CD14-positive monocyte (primary cell): ENCODE results near the gene IL1R2. TPM values are rescaled to one million over a fixed set of nuclear protein-coding genes. Genes with fewer than 3 reads are reported as not detected.

ENCODE experiments used
- DNase-seq, 3 donors: peaks; one replicate each; pipeline ENCODE4 v3.0.0-alpha.2; 2011 to 2022
- H2AFZ ChIP-seq: 2 replicates; pipeline ENCODE4 v1.6.0; 2012; ENCODE audit warnings: mild to moderate bottlenecking, low read depth, low read length, inconsistent platforms; ENCODE audit not compliant: insufficient read depth, poor library complexity, severe bottlenecking
- H3K27ac ChIP-seq, 2 donors: 1 replicate in 1 of 2; 2 replicates in 1 of 2; pipeline ENCODE4 v1.5.1; 2012 to 2013; ENCODE audit warnings: low read length in 2 of 2, control low read depth in 1 of 2, inconsistent platforms in 1 of 2, low read depth in 1 of 2, mild to moderate bottlenecking in 1 of 2
- H3K27me3 ChIP-seq, 2 donors: one replicate each; pipeline versions ENCODE4 v1.6.0 to v1.6.1; 2011 to 2013; ENCODE audit warnings: low read length in 2 of 2; ENCODE audit not compliant: control insufficient read depth in 2 of 2, insufficient read depth in 2 of 2
- H3K36me3 ChIP-seq, 2 donors: replicated peaks in 1 of 2; 1 replicate in 1 of 2; 2 replicates in 1 of 2; pipeline versions ENCODE4 v1.5.1 to v1.6.1; 2012 to 2013; ENCODE audit warnings: low read length in 2 of 2, control low read depth in 1 of 2, inconsistent platforms in 1 of 2, mild to moderate bottlenecking in 1 of 2; ENCODE audit not compliant: insufficient read depth in 2 of 2, control insufficient read depth in 1 of 2
- H3K4me1 ChIP-seq, 2 donors: 1 replicate in 1 of 2; 2 replicates in 1 of 2; pipeline versions ENCODE4 v1.5.1 to v1.6.1; 2012 to 2013; ENCODE audit warnings: low read length in 2 of 2, control low read depth in 1 of 2, inconsistent platforms in 1 of 2, mild to moderate bottlenecking in 1 of 2, moderate library complexity in 1 of 2; ENCODE audit not compliant: insufficient read depth in 2 of 2, control insufficient read depth in 1 of 2
- H3K4me2 ChIP-seq: replicated peaks from 2 replicates; pipeline ENCODE3; 2012; ENCODE audit warnings: low read length, moderate library complexity, mild to moderate bottlenecking; ENCODE audit not compliant: poor library complexity, severe bottlenecking; ENCODE audit errors: extremely low read depth
- H3K4me3 ChIP-seq, 3 experiments: fragments of 200-600 bp in 1 of 3; sonication (generic) in 1 of 3; replicated peaks in 1 of 3; 1 replicate in 2 of 3; 2 replicates in 1 of 3; pipeline ENCODE4 v1.5.1; 2011 to 2013; ENCODE audit warnings: low read length in 3 of 3, mild to moderate bottlenecking in 3 of 3, control low read depth in 2 of 3, low read depth in 2 of 3, inconsistent platforms in 1 of 3, moderate library complexity in 1 of 3
- H3K79me2 ChIP-seq: 2 replicates; pipeline ENCODE4 v1.6.0; 2012; ENCODE audit warnings: mild to moderate bottlenecking, control low read depth, inconsistent platforms, low read length, moderate library complexity; ENCODE audit not compliant: insufficient read depth
- H3K9ac ChIP-seq: 2 replicates; pipeline ENCODE4 v1.6.0; 2017; ENCODE audit warnings: low read length, mild to moderate bottlenecking; ENCODE audit not compliant: insufficient read depth, poor library complexity, severe bottlenecking
- H3K9me3 ChIP-seq, 2 donors: replicated peaks in 1 of 2; 1 replicate in 1 of 2; 2 replicates in 1 of 2; pipeline versions ENCODE4 v1.5.1 to v1.6.1; 2012 to 2013; ENCODE audit warnings: low read length in 2 of 2, control low read depth in 1 of 2; ENCODE audit not compliant: control insufficient read depth in 1 of 2, insufficient read depth in 1 of 2
- H4K20me1 ChIP-seq: 2 replicates; pipeline ENCODE4 v1.6.0; 2012; ENCODE audit warnings: mild to moderate bottlenecking, low read length, control low read depth, moderate library complexity; ENCODE audit not compliant: insufficient read depth
- H3K27ac Mint-ChIP-seq, 7 donors: one replicate each; pipeline ENCODE4 v1.8.0; 2020; ENCODE audit warnings: mild to moderate bottlenecking in 7 of 7, mixed read lengths in 7 of 7, moderate library complexity in 6 of 7, inconsistent platforms in 2 of 7
- H3K27me3 Mint-ChIP-seq, 3 donors: one replicate each; pipeline ENCODE4 v1.8.0; 2021 to 2022; ENCODE audit warnings: low read depth in 3 of 3, mild to moderate bottlenecking in 3 of 3, mixed read lengths in 3 of 3, moderate library complexity in 3 of 3, inconsistent platforms in 1 of 3
- H3K36me3 Mint-ChIP-seq, 2 donors: one replicate each; pipeline ENCODE4 v1.8.0; 2020; ENCODE audit warnings: mixed read lengths in 2 of 2, inconsistent platforms in 1 of 2, mild to moderate bottlenecking in 1 of 2
- H3K4me1 Mint-ChIP-seq: one replicate; pipeline ENCODE4 v1.8.0; 2020; ENCODE audit warnings: mild to moderate bottlenecking, mixed read lengths
- H3K4me3 Mint-ChIP-seq, 2 donors: one replicate each; pipeline ENCODE4 v1.8.0; 2020; ENCODE audit warnings: mild to moderate bottlenecking in 2 of 2, mixed read lengths in 2 of 2, moderate library complexity in 1 of 2
- H3K9me3 Mint-ChIP-seq, 7 donors: one replicate each; pipeline ENCODE4 v1.8.0; 2020 to 2022; ENCODE audit warnings: mixed read lengths in 7 of 7, mild to moderate bottlenecking in 6 of 7, moderate library complexity in 6 of 7, inconsistent platforms in 2 of 7
- WGBS: methylation state at CpG from one replicate; pipeline ENCODE4 v1.1.5; 2013; ENCODE audit warnings: missing lambda C conversion rate; ENCODE audit not compliant: insufficient coverage; 5-methylcytosine and 5-hydroxymethylcytosine counted together
- intact Hi-C, 2 donors: fragments of 100-400 bp; cut with micrococcal nuclease; formaldehyde crosslinking; loops; one replicate each; pipeline versions ENCODE4 v1.15.0 to v1.15.1; 2023
- polyA plus RNA-seq, 3 donors: library from polyadenylated mRNA; depleted of rRNA in 1 of 3; unstranded in 2 of 3; stranded (reverse) in 1 of 3; fragments of 300-500 nt in 2 of 3; fragments of >200 nt in 1 of 3; fragmentation: Illumina TruSeq in 2 of 3; gene quantifications; 1 replicate in 2 of 3; 2 replicates in 1 of 3; pipeline ENCODE4 v1.2.3, GENCODE V29; 2012 to 2021
- TF ChIP-seq, protein P1 (sequence below): fragments of 200-600 bp; IDR thresholded peaks from one replicate; pipeline ENCODE4 v1.8.0; 2022; ENCODE audit warnings: antibody characterized with exemption, mild to moderate bottlenecking

IL1R2 gene
- polyA plus RNA-seq, 3 donors: 5.9 to 12.0 (median 6.2) TPM

DNA sequence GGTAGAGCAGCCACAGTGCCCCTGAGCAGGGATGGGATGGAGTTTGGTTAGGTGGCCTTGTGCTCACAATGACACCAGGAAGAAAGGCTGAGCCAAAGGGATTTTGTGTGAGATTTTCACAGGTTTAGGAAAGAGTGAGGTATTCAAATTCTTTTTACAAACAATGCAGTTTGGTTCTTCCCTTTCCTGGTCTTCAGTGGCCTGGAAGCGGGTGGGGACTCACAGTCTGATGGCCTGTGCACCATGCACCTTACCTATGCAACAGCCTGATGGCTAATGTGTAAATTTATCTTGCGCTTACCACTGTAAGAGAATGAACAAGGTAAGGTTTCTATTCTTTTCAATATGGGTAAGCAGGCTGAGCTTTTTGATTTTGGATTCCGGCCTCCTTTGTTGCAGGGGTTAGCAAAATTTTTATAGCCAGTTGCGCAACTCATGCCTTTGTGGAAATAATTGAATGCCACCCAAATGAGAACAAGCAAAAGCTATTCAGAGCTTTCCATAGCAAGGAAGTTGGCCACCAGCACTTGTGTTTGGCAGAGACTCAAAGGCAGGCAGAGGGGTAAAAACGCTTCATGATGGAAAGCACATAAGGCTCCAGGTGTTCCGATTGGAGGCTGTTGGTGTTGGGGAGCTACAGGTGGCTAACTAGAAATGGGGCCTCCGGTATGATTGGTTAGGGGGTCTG, 23.8 kb upstream of the IL1R2 start:
- H3K4me2 ChIP-seq: no peak overlapping the region
- peaks cover 73% of the 10 kb centered on the region for H3K4me1 Mint-ChIP-seq
- no peaks in the 10 kb centered on the region for H3K27me3 ChIP-seq
- no peaks in the 10 kb centered on the region for H4K20me1 ChIP-seq
- H3K4me3 Mint-ChIP-seq: peak overlapping the region in 1 of 2 donors; percentile 28
- H3K9ac ChIP-seq: no peak overlapping the region
- peaks cover 0 to under 1% (median 0%) of the 10 kb centered on the region in 3 donors for H3K27me3 Mint-ChIP-seq
- H3K36me3 Mint-ChIP-seq: peaks cover 28 to 34% of the 10 kb centered on the region in 2 donors
- no peaks in the 10 kb centered on the region for H3K9me3 ChIP-seq
- DNase-seq: no peak
- TF ChIP-seq, protein P1, sequence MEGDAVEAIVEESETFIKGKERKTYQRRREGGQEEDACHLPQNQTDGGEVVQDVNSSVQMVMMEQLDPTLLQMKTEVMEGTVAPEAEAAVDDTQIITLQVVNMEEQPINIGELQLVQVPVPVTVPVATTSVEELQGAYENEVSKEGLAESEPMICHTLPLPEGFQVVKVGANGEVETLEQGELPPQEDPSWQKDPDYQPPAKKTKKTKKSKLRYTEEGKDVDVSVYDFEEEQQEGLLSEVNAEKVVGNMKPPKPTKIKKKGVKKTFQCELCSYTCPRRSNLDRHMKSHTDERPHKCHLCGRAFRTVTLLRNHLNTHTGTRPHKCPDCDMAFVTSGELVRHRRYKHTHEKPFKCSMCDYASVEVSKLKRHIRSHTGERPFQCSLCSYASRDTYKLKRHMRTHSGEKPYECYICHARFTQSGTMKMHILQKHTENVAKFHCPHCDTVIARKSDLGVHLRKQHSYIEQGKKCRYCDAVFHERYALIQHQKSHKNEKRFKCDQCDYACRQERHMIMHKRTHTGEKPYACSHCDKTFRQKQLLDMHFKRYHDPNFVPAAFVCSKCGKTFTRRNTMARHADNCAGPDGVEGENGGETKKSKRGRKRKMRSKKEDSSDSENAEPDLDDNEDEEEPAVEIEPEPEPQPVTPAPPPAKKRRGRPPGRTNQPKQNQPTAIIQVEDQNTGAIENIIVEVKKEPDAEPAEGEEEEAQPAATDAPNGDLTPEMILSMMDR: no peak
- H3K27ac Mint-ChIP-seq: peak overlapping the region in 6 of 7 donors; percentile 58 to 84 (median 79)
- peaks cover 55 to 58% of the 10 kb centered on the region in 2 donors for H3K4me1 ChIP-seq
- H3K9me3 Mint-ChIP-seq: peaks cover 8 to 15% (median 11%) of the 10 kb centered on the region in 7 donors
- no peak overlapping the region for H3K4me3 ChIP-seq
- no peak overlapping the region for H2AFZ ChIP-seq
- 54% methylated on average over 5 of the region's 7 CpGs for WGBS
- intact Hi-C loops: loop anchor here in 1 of 2 donors (10.0 kb wide), 1 partner anchor 63 kb away; no protein-coding TSS in a partner anchor
- H3K36me3 ChIP-seq: no peaks in the 10 kb centered on the region
- H3K27ac ChIP-seq: no peak overlapping the region
- H3K79me2 ChIP-seq: peaks cover 4% of the 10 kb centered on the region

DNA sequence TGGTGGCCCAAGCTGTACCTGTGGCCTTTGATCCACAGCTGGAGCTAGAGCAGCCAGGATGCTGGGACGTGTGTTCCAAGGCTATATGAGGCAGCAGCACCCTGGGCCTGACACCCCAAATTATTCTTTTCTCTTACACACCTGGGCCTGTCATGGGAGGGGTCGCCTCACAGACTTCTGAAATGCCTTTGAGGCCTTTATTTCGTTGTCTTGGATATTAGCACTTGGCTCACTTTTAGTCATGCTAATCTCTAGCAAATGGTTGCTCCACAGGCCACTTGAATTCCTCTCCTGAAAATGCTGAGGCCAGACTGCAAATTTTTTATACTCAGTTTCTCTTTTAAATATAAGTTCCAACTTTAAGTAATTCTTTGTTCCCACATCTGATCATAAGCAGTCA, 22.0 kb upstream of the IL1R2 start:
- peaks cover 53 to 64% of the 10 kb centered on the region in 2 donors for H3K4me1 ChIP-seq
- H3K9me3 Mint-ChIP-seq: peaks cover 8 to 15% (median 12%) of the 10 kb centered on the region in 7 donors
- peaks cover 27 to 45% of the 10 kb centered on the region in 2 donors for H3K36me3 Mint-ChIP-seq
- no peak overlapping the region for H3K9ac ChIP-seq
- no peaks in the 10 kb centered on the region for H3K9me3 ChIP-seq
- peaks cover 0 to 4% (median 0%) of the 10 kb centered on the region in 3 donors for H3K27me3 Mint-ChIP-seq
- H3K4me2 ChIP-seq: no peak overlapping the region
- no peaks in the 10 kb centered on the region for H3K36me3 ChIP-seq
- H3K4me3 ChIP-seq: no peak overlapping the region
- H3K27me3 ChIP-seq: no peaks in the 10 kb centered on the region
- 88% methylated on average over 3 of the region's 3 CpGs for WGBS
- H4K20me1 ChIP-seq: no peaks in the 10 kb centered on the region
- H3K79me2 ChIP-seq: no peaks in the 10 kb centered on the region
- no peak for DNase-seq
- no peak overlapping the region for H3K27ac ChIP-seq
- intact Hi-C loops: loop anchor here in 1 of 2 donors (10.0 kb wide), 1 partner anchor 65 kb away; no protein-coding TSS in a partner anchor
- no peak overlapping the region for H3K27ac Mint-ChIP-seq
- H3K4me3 Mint-ChIP-seq: no peak overlapping the region
- peaks cover 74% of the 10 kb centered on the region for H3K4me1 Mint-ChIP-seq
- TF ChIP-seq, protein P1: no peak
- H2AFZ ChIP-seq: no peak overlapping the region
